ENCODE measurements around the gene ZNF665.
A peak's percentile ranks its signal among the peaks of the same experiment; 100 is the strongest.

The ZNF665 gene

GRCh38 chr19:53177986-53178385 is 15.2 kb downstream of the ZNF665 start:
- DNase-seq (ENCODE audit: low read depth) = no peak
- TF ChIP-seq CTCF (conservative IDR thresholded peaks at IDR 0.05; ENCODE audit: control insufficient read depth, insufficient read depth, low read depth, low read length) = no peak
- H3K4me3 ChIP-seq (ENCODE audit: control insufficient read depth, low read depth, low read length) = no peak overlapping the region

- no peak overlapping the region for H3K4me3 ChIP-seq (ENCODE audit: control insufficient read depth, low read depth, low read length)
- peak; percentile 49 for DNase-seq (ENCODE audit: low read depth)
- no peak for TF ChIP-seq CTCF (conservative IDR thresholded peaks at IDR 0.05; ENCODE audit: control insufficient read depth, insufficient read depth, low read depth, low read length)
Measured at GRCh38 chr19:53172889-53173288, 20.3 kb downstream of the ZNF665 start.

GRCh38 chr19:53165691-53166091 is 27.5 kb downstream of the ZNF665 start:
- H3K4me3 ChIP-seq (ENCODE audit: control insufficient read depth, low read depth, low read length) = no peak overlapping the region
- no peak for DNase-seq (ENCODE audit: low read depth)
- no peak for TF ChIP-seq CTCF (conservative IDR thresholded peaks at IDR 0.05; ENCODE audit: control insufficient read depth, insufficient read depth, low read depth, low read length)

- no peak for TF ChIP-seq CTCF (conservative IDR thresholded peaks at IDR 0.05; ENCODE audit: control insufficient read depth, insufficient read depth, low read depth, low read length)
- no peak overlapping the region for H3K4me3 ChIP-seq (ENCODE audit: control insufficient read depth, low read depth, low read length)
- DNase-seq (ENCODE audit: low read depth) = no peak
Measured at GRCh38 chr19:53161123-53161522, 32.0 kb downstream of the ZNF665 start.

GRCh38 chr19:53160350-53160749 is 32.8 kb downstream of the ZNF665 start:
- no peak overlapping the region for H3K4me3 ChIP-seq (ENCODE audit: control insufficient read depth, low read depth, low read length)
- DNase-seq (ENCODE audit: low read depth) = no peak
- no peak for TF ChIP-seq CTCF (conservative IDR thresholded peaks at IDR 0.05; ENCODE audit: control insufficient read depth, insufficient read depth, low read depth, low read length)

GRCh38 chr19:53158119-53158656 is 35.0 kb downstream of the ZNF665 start:
- peak overlapping the region; percentile 67 for H3K4me3 ChIP-seq (ENCODE audit: control insufficient read depth, low read depth, low read length)
- DNase-seq (ENCODE audit: low read depth) = peak; percentile 15

More at GRCh38 chr19:53158119-53158656, 35.0 kb downstream of the ZNF665 start:
- no peak for TF ChIP-seq CTCF (conservative IDR thresholded peaks at IDR 0.05; ENCODE audit: control insufficient read depth, insufficient read depth, low read depth, low read length)

Measured in fibroblast of mammary gland (primary cell).